GM12873 (cell line): ENCODE measurements around the gene TP53BP2.

ENCODE experiments used
- TF ChIP-seq, protein P1 (sequence below): IDR thresholded peaks from 2 replicates; pipeline ENCODE4 v1.5.1; 2012; ENCODE audit warnings: low read depth, mild to moderate bottlenecking, moderate library complexity, low read length, control low read depth; ENCODE audit not compliant: insufficient read depth; ENCODE audit errors: missing control alignments

TP53BP2 gene

GRCh38 chr1:223759273-223759672 is 86.5 kb downstream of the TP53BP2 start:
- TF ChIP-seq, protein P1, sequence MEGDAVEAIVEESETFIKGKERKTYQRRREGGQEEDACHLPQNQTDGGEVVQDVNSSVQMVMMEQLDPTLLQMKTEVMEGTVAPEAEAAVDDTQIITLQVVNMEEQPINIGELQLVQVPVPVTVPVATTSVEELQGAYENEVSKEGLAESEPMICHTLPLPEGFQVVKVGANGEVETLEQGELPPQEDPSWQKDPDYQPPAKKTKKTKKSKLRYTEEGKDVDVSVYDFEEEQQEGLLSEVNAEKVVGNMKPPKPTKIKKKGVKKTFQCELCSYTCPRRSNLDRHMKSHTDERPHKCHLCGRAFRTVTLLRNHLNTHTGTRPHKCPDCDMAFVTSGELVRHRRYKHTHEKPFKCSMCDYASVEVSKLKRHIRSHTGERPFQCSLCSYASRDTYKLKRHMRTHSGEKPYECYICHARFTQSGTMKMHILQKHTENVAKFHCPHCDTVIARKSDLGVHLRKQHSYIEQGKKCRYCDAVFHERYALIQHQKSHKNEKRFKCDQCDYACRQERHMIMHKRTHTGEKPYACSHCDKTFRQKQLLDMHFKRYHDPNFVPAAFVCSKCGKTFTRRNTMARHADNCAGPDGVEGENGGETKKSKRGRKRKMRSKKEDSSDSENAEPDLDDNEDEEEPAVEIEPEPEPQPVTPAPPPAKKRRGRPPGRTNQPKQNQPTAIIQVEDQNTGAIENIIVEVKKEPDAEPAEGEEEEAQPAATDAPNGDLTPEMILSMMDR = no peak

GRCh38 chr1:223758734-223759133 is 87.0 kb downstream of the TP53BP2 start:
- TF ChIP-seq, protein P1 = no peak

- TF ChIP-seq, protein P1 = no peak
These were observed 88.7 kb downstream of the TP53BP2 start for GRCh38 chr1:223756806-223757700.

- TF ChIP-seq, protein P1 = no peak
These were observed 89.6 kb downstream of the TP53BP2 start for GRCh38 chr1:223755992-223756775.

DNA sequence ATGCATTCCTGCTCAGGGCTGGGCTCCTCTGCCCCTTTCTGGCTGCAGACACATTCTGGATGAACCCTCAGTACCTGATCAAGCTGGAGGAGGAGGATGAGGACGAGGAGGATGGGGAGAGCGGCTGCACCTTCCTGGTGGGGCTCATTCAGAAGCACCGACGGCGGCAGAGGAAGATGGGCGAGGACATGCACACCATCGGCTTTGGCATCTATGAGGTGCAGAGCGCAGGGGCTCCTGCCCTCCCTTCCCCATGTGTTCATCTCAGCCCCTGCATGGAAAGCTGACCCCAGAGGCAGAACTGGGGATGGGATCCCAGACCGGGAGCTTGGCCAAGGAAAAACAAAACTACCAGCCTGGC is 90.3 kb downstream of the TP53BP2 start:
- TF ChIP-seq, protein P1 = no peak

DNA sequence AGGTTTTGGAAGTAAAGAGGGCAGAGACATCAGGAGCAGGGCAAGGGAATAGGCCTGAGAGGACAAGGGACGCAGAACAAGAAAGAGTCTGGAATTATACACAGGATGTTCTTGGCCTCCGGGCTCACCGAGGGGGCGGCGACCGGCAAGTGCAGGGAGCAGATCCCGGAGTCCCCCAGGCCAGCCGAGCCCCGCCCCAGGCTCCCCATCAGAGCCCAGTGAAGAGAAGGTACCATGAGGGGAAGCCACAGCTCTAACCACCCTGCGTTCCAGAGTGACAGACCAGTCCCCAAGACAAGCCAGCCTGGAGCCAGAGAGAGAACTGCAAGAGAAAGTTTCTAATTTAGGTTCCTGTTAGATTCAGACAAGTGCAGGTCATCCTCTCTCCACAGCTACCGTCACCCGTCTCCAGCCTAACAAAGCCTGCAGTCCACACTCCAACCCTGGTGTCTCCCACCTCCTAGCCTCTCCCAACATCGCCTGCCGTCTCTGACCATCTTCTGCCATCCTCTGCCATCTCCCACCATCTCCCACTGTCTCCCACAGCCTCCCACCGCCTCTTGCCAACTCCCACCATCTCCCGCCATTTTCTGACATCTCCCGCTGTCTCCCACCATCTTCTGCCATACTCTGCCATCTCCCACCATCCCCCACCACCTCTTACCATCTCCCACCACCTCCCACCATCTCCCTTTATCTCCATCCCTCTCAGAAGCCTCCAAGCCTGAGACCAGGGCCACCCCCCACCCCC is 90.9 kb downstream of the TP53BP2 start:
- TF ChIP-seq, protein P1 = no peak
